HG03103 (cell line): ENCODE results near the gene GRIFIN.

ENCODE experiments used
- ATAC-seq: cut with Tn5 transposase; IDR thresholded peaks from one replicate; pipeline ENCODE4 v1.9.1; 2021; ENCODE audit warnings: low read depth; ENCODE audit not compliant: unreplicated experiment

The GRIFIN gene

DNA sequence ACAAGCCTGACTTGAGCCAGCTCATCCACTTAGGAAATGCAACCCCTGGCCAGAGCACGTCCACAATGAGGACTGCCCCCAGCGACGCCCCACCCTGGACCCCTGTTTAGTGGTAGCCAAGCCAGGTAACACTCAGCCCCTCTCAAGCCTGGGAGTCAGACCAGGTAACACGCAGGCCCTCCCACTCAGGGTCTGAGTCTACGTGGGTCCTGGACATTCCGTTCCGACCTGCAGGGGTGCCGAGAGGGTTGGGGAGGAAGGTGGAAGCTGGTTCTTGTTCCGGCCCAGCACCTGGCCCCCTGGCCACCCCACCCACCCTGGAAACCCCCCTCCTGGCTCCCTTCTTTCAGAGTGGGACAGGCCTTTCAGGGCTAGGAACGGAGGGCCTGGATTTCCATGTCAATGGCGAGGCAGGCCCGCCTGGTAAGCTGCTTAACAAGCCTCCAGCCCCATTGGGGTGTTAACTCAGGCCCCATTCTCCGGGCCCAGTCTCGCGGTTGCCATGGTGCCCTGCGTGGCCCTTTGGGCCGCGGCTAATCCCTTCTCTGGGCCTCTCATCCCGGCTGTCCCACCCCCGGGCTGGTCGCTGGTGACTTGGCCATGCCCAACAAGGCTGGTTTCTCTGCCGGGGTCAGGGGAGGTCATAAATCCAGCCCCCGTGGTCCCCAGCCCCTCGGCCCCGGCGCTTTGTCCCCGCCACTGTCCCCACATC, 23.7 kb upstream of the GRIFIN start:
- ATAC-seq, result no peak

DNA sequence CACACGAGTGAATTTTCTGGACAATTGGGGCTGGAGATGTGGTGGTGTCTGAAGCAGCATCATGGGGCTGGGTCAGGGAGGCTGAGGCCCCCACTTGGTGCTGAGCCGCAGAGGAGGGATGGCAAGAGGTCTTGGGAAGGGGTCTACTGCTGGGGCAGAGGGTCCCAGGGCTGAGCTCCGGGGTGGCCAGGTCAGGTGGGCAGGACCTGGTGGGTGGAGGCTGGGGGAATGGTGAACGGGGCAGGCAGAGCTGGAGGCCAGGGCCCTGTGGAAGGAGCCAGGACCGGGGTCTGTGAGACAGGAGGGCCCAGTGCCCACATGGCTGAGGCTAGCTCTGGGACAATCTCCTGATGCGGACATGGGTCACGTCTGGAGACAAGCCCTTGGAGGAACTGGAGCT, 23.0 kb upstream of the GRIFIN start:
- no peak for ATAC-seq

DNA sequence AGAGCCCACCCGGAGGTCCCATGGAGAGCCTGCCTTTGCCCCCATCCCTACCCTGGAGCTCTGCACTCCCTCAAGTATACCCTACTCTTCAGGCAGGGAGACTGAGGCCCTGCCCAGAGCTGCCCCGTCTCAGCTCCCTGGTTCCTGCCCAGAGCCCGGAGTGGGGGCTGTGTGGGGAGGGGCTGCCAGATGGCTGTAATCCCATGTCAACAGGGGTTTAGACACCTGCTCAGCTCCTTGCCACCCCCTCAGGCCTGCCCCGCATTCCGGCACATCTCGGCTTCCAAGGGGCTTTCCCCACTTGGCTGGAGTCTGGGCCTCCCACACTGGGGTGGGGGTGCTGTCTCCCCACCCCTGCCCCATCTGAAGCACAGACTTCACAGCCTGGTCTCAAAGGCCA, 22.5 kb upstream of the GRIFIN start:
- ATAC-seq, result no peak

DNA sequence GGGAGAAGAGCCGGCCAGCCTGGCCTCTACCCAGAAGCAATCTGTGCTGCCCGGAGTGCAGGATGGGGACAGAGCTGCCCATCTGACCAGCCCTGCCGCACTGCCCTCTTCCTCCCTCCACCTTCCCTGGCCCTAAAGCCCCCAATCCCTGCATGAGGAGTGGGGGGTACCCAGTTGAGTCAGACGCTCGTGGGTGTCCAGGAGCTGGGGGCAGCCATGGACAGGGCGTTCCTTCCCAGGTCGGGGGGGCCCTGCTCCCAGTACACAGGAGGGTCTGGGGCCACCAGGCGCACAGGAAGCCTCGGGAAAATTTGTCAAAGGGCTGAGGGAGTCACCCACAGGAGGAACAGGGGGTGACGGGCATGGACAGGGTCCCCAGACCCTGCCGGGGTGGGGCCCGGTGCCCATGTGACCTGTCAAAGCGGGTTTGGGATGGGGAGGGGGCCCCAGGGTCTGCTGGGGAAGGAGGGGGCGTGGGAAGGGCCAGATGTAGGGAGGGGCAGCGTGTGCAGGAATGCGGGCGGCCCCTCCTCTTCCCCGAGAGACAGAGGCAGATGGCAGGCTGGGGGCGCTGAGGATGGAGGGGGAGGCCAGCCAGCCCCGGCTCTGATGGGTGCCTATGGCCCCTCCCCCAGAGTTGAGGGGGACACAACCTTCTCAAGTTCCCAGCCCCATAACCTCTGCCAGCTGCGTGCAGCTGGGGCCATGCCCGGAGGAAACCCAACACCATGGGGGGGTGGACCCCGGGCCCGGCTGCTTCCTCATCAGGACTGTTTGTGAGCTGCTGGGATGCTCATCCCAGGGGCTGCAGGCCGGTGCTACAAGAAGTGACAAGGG, 21.5 kb upstream of the GRIFIN start:
- ATAC-seq, result no peak

DNA sequence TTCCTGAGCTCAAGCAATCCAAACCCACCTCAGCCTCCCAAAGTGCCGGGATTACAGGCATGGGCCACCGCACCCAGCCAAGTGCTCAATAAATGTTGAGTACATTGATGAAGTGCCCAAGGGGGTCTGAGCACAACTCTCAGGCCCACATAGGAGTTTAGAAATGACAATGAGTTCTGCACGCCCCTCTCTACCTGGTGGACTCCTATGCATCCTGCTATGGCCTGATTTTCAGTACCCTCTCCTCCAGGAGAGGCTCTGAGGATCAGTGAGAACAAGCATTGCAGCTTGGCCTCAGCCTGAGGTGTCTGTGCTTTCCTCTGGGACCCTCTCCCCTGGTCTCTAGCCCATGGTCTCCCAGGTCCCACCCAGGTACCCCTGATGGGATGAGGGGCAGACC, 20.9 kb upstream of the GRIFIN start:
- no peak for ATAC-seq

DNA sequence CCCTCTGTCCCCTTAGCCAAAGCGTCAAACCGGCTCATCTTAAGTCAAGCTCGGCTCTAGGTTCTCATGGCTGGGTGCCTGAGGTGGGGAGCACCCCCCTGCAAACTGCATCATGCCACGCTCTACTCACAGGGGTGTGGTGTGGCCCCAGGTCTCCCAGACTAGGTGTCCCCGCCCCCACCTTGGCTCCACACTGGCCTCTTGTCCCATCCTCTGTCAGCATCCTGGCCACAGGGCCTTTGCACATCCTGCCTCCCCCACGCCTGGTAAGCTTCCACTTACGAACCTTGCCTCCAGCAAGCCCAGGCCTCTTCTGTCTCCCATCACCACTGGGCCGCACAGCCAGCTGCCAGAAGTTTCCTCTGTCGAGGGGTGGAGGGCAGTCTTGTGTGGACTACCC, 20.2 kb upstream of the GRIFIN start:
- no peak for ATAC-seq

DNA sequence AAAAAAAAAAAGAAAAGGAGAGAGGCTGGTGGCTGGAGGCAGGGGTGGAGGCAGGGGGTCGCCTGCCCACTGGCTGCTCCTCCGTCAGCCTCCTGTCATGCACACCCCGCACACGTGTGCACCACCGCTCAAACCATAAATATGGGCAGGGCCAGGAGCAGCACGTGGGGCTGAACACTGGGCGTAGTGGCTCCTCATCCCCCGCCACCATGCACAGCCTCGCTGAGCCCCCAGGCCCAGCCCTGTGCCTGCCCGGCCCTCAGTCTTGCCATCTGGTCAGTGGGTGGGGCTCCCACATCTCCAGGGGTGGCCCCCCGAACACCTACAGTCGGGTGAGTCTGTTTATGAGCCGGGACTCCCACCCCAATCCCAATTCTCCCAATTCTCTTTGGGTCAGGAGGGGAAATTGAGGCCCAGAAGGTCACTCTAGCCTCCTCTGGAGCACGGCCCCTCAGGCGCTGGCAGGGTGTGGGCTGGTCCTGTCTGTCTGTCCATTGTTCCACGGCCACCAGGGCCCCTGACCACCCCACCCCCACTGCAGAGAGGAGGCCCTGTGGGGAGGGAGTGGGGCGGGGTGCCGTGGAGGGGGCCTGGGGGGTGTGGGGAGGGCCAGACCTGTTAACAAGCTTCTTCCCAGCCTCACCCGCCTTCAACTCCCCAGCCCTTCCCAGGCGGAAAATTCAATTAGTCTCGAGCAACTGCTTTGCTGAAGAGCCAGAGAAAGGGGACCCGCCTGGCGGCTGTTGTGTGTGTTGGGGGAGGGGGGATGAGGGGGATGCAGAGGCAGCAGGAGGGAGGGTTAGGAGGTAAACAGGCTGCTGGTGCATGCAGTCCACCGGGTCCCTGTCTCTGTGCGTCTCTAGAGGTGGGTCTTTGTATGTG, 19.5 kb upstream of the GRIFIN start:
- no peak for ATAC-seq

DNA sequence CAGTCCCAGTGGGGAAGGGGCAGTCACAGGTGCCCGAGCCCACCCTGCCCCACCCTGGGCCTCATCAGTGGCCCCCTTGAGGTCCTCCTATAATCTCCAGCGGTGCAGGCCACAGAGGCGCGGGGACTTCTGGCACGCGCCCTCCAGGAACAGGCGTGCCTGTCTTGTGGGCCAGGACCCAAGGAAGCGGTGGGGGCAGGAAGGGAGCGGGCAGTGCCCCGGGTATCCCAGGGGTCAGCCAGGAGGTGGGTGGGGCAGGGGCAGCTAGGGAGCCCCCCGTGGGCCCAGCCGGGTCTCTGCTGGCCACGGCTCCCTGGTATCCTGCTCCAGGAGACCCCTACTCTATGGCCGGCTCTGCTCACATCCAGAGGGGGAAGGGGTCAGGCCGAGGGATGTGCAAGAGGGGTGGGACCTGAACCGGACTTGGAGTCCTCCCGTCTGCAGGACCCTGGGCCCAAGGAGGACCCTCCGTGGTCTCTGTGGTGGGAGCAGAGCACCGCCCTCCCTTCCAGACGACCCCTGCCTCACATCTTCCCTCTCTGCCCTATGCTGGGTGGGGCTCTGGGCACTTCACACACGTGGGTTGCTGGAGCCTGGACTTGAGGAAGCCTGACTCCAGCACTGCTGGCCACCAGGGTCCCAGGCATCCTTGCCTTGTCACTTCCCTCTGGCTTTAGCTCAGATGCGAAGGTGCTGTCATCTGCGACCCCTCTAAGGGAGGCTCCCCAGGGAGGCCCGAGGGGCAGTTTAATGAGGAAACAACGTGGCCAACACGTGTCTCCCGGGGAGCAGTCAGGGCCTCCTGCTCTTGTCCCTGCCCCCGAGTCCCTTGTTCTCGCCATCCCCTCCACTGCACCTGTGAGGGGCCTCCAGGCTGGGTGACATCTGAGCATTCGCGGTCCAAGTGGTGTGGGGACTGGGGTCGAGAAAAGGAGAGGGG, 18.3 kb upstream of the GRIFIN start:
- no peak for ATAC-seq

DNA sequence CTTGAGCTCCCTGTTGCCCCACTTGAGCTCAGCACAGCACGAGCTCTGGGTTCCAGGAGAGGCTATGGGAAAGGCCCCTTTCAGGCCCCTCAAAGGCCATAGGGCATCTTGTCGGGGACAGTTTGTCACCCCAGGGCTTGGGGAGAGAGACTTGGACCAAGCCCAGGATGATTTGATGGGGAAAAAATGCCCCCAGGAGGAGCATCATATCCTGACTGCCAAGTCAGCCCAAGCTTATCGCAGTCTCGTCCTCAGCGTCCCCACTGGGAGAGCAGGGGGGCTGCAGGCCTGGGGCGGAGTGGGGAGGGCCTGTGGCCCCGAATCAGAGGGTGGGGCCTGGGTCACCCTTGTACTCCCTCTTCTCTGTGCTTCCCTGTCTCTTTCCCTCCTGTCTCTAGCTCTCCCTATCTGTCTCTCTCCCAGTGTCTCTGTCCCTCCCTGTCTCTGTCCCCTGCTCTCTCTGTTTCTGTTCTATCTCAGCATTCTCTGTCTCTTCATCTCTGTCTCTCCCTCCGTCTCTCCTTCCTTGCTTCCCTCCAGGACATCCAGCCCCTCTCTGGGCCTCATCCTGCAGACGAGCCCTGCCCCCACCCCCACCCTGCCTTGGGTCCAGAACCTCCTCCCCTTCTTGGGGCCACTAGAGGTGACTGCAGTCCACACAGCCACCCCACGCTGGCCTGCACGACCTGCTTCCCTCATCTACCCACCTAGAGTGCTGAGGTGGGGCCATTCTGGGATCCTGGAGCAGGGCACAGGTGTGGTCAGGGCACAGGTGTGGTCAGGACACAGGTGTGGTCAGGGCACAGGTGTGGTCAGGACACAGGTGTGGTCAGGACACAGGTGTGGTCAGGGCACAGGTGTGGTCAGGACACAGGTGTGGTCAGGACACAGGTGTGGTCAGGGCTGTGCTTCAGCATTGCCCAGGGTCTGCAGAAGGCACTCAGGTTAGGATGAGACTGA, 17.3 kb upstream of the GRIFIN start:
- ATAC-seq, result no peak

DNA sequence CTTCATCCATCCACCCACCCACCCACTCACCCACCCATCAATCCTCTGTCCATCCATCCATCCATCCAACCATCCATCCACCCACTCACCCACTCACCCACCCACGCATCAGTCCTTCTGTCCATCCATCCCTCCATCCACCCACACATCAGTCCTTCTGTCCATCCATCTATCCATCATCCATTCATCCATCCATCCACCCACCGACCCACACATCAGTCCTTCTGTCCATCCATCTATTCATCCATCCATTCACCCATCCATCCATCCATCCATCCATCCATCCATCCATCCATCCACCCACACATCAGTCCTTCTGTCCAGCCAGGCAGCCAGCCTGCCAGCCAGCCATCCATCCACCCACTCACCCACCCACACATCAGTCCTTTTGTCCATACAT, 15.8 kb upstream of the GRIFIN start:
- ATAC-seq, result no peak

DNA sequence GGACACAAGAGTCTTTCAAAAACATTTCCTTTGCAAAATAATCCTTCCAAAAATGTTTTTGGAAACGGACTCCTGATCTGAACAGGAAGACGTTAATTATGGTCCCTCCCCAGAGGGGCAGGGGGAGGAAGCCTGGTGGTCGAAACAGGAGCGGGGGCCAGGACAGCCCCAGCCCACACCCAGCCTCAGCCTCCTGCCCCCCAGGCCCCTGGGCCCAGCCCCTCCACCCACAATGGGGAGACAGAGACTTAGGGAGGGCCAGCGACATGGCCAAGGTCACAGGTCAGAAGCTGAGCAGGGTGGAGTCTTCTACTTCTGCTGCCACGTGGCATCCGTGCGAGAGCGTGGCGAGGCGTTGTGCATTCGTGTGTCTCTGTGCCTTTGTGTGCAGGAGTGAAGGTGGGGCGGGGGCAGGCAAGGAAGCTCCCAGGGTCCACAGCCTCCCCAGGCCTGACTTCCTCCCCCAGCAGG, 14.0 kb upstream of the GRIFIN start:
- no peak for ATAC-seq

DNA sequence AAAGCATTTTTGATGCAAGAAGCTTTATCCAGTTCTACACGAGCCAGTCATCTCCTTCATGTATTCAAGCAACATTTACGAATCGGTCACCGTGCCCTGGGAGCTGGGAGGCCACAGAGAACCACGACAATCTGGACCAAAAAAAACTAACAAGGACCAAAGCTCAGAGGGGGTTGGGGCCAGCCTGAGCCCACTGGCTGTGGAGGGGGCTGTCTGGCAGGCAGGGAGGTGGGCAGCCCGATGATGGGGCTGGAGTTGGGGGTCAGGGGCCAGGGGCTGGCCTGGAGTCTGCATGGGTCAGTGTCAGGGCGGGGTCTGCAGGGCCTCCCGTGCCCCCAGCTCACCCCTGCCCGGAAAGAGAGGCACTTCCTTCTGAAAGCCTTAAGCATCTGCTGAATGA, 12.5 kb upstream of the GRIFIN start:
- no peak for ATAC-seq

DNA sequence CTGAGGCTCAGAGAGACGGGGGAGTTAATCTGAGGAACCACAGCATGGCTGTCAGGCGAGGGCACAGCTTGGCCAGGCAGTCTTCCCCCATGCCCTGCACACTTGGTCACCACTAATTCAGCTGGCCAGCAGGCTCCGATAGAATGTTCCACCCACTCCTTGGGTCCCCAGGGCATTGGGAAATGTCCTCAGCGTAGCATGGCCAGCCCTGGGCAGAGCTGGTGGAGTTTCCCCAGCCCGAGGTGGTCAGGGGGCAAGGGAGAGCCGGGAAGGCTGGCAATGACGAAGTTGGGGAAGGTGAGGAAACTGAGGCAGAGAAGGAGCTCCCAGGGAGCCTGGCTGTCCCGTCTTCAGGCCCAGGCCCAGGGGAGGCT, 12.1 kb upstream of the GRIFIN start:
- no peak for ATAC-seq

DNA sequence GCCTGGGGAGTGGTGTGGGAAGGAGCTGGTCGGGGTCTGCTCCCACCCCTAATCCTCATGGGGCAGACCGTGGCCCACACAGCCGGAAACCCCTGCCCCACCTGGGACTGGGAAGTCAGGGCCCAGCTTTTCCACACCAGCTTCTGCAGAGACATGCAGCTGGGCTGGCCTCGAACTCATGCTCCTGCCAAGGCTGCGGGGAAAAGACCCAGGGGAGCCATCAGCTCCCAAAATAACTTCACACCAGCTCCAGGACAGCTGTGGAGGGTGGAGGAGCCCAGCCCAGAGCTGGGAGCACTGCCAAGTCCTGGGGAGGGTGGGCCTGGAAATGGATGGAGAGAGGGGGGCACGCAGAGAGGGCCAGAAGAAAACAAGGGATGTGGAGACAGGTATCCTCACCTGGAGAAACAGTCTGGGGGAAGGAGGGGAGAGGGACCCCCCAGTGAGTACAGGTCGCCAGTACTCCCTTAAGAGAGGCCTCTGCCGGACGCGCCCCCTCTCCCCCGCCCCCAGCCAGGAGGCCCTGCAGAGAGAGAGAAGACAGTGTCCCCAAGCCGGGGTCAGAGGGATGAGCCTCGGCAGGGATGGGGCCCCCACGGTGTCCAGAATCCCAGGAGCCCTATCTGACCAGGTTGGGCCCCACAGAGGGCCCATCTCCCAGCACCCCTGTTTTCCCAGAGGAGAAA, 11.5 kb upstream of the GRIFIN start:
- ATAC-seq, result no peak

DNA sequence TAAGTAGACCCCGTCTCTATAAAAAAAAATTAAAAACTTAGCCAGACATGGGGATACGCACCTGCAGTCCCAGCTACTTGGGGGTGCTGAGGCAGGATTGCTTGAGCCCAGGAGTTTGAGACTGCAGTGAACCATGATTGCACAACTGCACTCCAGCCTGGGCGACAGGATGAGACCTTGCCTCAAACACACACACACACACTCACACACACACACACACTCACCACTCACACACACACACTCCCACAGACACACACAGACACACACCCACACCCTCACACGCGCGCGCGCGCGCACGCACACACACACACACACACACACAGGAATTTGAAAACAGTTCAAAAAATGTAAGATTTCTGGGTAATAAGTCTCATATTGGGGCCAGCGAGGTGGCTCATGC, 8.7 kb upstream of the GRIFIN start:
- no peak for ATAC-seq

DNA sequence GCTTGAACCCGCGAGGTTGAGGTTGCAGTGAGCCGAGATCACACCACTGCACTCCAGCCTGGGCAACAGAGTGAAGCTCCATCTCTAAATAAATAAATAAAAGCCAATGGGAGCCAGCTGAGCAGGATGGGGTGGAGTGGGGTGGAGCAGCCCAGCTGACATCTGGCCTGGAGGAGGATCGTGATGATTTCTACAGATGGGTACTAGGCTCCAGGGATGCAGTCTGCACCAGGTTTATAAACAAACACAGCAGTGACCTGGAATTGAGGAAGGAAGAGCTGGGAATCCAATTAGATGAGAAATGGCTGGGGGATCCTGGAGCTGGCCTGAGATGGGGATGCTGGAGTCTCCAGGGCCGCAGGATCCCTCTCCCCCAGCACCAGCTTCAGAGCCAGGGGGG, 7.3 kb upstream of the GRIFIN start:
- no peak for ATAC-seq

DNA sequence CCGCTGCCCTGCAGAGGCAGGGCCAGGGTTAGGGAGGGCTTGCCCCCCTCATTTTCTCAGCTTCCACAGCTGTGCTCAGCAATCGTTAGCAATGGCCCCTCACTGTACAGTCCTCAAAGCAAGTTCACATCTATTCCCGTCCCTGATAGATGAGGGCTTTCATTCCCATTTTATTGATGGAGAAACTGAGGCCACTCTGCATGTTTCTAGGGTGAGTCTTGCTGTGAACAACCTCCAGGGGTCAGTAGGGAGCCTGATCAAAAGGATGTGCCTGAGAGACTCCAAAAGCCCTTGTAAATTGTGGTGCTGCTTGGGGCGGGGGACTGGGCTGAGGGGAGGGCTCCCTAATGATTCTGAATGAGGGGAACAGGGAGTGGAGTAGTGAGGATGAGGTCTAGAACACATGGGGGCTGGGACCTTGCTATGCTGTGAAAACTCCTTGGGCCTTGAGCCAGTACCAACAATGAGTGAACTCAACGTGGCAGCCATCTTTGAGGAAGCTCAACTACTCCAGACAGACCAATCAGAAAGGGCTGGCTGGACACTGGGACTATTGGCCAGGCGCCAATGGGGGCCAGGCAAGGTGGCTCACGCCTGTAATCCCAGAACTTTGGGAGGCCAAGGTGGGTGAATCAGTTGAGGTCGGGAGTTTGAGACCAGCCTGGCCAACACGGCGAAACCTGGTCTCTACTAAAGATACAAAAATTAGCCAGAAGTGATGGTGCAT, 6.7 kb upstream of the GRIFIN start:
- no peak for ATAC-seq

DNA sequence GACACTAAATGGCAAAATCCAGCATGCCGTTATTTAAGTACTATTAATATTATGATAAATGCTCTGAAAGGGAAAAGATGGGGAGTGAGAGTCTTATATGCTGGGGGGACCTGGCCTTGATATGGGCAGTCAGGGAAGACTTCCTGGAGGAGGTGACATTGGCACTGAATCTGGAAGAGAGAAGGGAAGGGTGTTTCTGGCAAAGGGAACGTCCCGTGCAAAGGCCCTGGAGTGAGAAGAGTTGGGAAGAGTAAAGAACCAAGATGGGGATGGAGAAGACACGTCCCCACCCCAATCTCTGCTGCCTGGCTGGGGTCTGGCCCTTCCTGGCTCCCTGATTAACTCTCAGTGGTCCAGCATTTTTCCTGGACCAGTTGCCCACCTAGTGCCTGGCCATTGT, 5.0 kb upstream of the GRIFIN start:
- no peak for ATAC-seq
